ENCODE measurements around the gene MOXD1. TPM values are rescaled to one million over a fixed set of nuclear protein-coding genes. Genes with fewer than 3 reads are reported as not detected.

The MOXD1 gene
- total and polyA plus RNA-seq, 4 donors = 0.25 to 1.2 (median 1.0) TPM; not detected in 1

Other genes with a start within 250 kb of the MOXD1 start
- gene STX7, start 111.6 kb upstream of the MOXD1 start, total RNA-seq = 10 to 100 TPM; 51.5 to 80.7 TPM
- gene STX7, start 111.6 kb upstream of the MOXD1 start, polyA plus RNA-seq = 10 to 100 TPM; 24.1 to 36.1 TPM
- gene TAAR9, start 136.8 kb upstream of the MOXD1 start, total RNA-seq = not detected
- gene TAAR9, start 136.8 kb upstream of the MOXD1 start, polyA plus RNA-seq = not detected
- gene TAAR8, start 151.2 kb upstream of the MOXD1 start, total RNA-seq = not detected
- gene TAAR8, start 151.2 kb upstream of the MOXD1 start, polyA plus RNA-seq = not detected
- not detected for gene TAAR6, start 168.8 kb upstream of the MOXD1 start, total RNA-seq
- not detected for gene TAAR6, start 168.8 kb upstream of the MOXD1 start, polyA plus RNA-seq
- not detected for gene TAAR5, start 188.3 kb upstream of the MOXD1 start, total RNA-seq
- gene TAAR5, start 188.3 kb upstream of the MOXD1 start, polyA plus RNA-seq = not detected
- gene TAAR2, start 222.8 kb upstream of the MOXD1 start, total RNA-seq = not detected
- not detected for gene TAAR2, start 222.8 kb upstream of the MOXD1 start, polyA plus RNA-seq

All from aorta (tissue), 4 donors.